Upper lobe of left lung (tissue), 6 donors: ENCODE data around the gene EDNRB. TPM values are rescaled to one million over a fixed set of nuclear protein-coding genes. Genes with fewer than 3 reads are reported as not detected.
A peak's percentile ranks its signal among the peaks of the same experiment; 100 is the strongest.

Source experiments
- ATAC-seq, 2 donors: fragments of 200-7000 bp; cut with Tn5 transposase; one replicate each; pipeline ENCODE4 v1.9.1; 2022; ENCODE audit warnings: mild to moderate bottlenecking in 2 of 2, moderate library complexity in 2 of 2; ENCODE audit not compliant: low FRiP score in 2 of 2
- DNase-seq, 2 donors: peaks; one replicate each; pipeline ENCODE4 v3.0.0-alpha.2; 2019 to 2020
- H3K27ac ChIP-seq, 4 donors: fragments of 200-600 bp; sonication (generic); one replicate each; pipeline ENCODE4 v1.5.1; 2016 to 2019
- H3K27me3 ChIP-seq, 4 donors: fragments of 200-600 bp; sonication (generic); one replicate each; pipeline ENCODE4 v1.5.1; 2017 to 2019
- H3K36me3 ChIP-seq, 4 donors: fragments of 200-600 bp; sonication (generic); one replicate each; pipeline ENCODE4 v1.5.1; 2016 to 2019
- H3K4me1 ChIP-seq, 4 donors: fragments of 200-600 bp; sonication (generic); one replicate each; pipeline ENCODE4 v1.5.1; 2018 to 2019
- H3K4me3 ChIP-seq, 4 donors: fragments of 200-600 bp; sonication (generic); one replicate each; pipeline ENCODE4 v1.5.1; 2017 to 2019; ENCODE audit warnings: mild to moderate bottlenecking in 2 of 4, moderate library complexity in 1 of 4
- H3K9me3 ChIP-seq, 4 donors: fragments of 200-600 bp; sonication (generic); one replicate each; pipeline ENCODE4 v1.5.1; 2018 to 2019
- CTCF ChIP-seq, 6 experiments: fragments of 450-650 bp in 4 of 6; fragments of 200-600 bp in 2 of 6; sonication (generic) in 2 of 6; IDR thresholded peaks; one replicate each; pipeline ENCODE4 v1.5.1; 2016 to 2019; ENCODE audit warnings: antibody characterized with exemption in 6 of 6
- EP300 ChIP-seq, 4 donors: sonication (generic); formaldehyde crosslinking; IDR thresholded peaks; one replicate each; pipeline ENCODE4 v1.5.1; 2017; ENCODE audit warnings: antibody characterized with exemption in 4 of 4, control low read depth in 2 of 4
- POLR2A ChIP-seq, 4 donors: fragments of 450-650 bp; IDR thresholded peaks; one replicate each; pipeline ENCODE4 v1.5.1; 2016 to 2017; ENCODE audit warnings: antibody characterized with exemption in 4 of 4, mild to moderate bottlenecking in 2 of 4
- POLR2AphosphoS5 ChIP-seq, 2 donors: sonication (generic); formaldehyde crosslinking; IDR thresholded peaks; one replicate each; pipeline ENCODE4 v1.5.1; 2017; ENCODE audit warnings: antibody characterized with exemption in 2 of 2
- WGBS, 2 donors: methylation state at CpG; one replicate each; pipeline ENCODE4 v1.1.5; 2017 to 2018; 5-methylcytosine and 5-hydroxymethylcytosine counted together
- total RNA-seq, 6 donors: library from RNA; depleted of rRNA in 4 of 6; stranded (reverse); fragments of >200 nt in 4 of 6; gene quantifications; one replicate each; pipeline versions ENCODE4 v1.1.0 to v1.2.1, GENCODE V29; 2016 to 2021
- donor health status: DM: no; HTN: no; CAD: no; lungs with moderate emphysema.
- donor health status: DM: no; HTN: yes; CAD: no; lungs with severe emphysema.

The EDNRB gene
- 100 to 1,000 TPM in 1 of 6 donors, 10 to 100 TPM in 5; 28.5 to 146 (median 52.4) TPM for total RNA-seq

- DNase-seq (peak; percentile 53 to 83), ATAC-seq (peak; percentile 72 to 83)
- Histone ChIP-seq H3K27ac (peak within 1 kb of the TSS; percentile 72 to 81 (median 78)), H3K9me3 (no peaks in the 10 kb centered on the region), H3K27me3 (no peaks in the 10 kb centered on the region), H3K36me3 (no peaks in the 10 kb centered on the region), H3K4me1 (peaks cover 4 to 15% (median 10%) of the 10 kb centered on the region in 4 donors), H3K4me3 (peak within 1 kb of the TSS; percentile 48 to 64 (median 56))
- TF ChIP-seq POLR2A (IDR thresholded peaks at IDR 0.05) (peak in 1 of 4 donors; percentile 44), POLR2AphosphoS5 (IDR thresholded peaks at IDR 0.05) (peak in 1 of 2 donors; percentile 67), EP300 (IDR thresholded peaks at IDR 0.05) (no peak), CTCF (IDR thresholded peaks at IDR 0.05) (peak; percentile 21 to 57 (median 34))
- 0 to 3% methylated on average over 29 to 56 of the region's 60 CpGs for WGBS, 2 donors
Measured at GRCh38 chr13:77918391-77919245, at the start of gene EDNRB. EDNRB (minus strand) TSS chr13:77918831; CDS start chr13:77918573, 258 bp downstream.

GRCh38 chr13:77966671-77967070 is 48.0 kb upstream of the EDNRB start:
- ATAC-seq (no peak), DNase-seq (no peak)
- Histone ChIP-seq H3K27ac (no peak overlapping the region), H3K36me3 (no peaks in the 10 kb centered on the region), H3K27me3 (no peaks in the 10 kb centered on the region), H3K9me3 (no peaks in the 10 kb centered on the region), H3K4me1 (no peaks in the 10 kb centered on the region), H3K4me3 (no peak overlapping the region)
- 82 to 87% methylated on average over 2 of the region's 2 CpGs for WGBS, 2 donors
- TF ChIP-seq POLR2AphosphoS5 (IDR thresholded peaks at IDR 0.05) (no peak), POLR2A (IDR thresholded peaks at IDR 0.05) (no peak), EP300 (IDR thresholded peaks at IDR 0.05) (no peak), CTCF (IDR thresholded peaks at IDR 0.05) (no peak)

GRCh38 chr13:77952737-77953136 is 34.1 kb upstream of the EDNRB start:
- no peak for TF ChIP-seq POLR2AphosphoS5 (IDR thresholded peaks at IDR 0.05)
- TF ChIP-seq CTCF (IDR thresholded peaks at IDR 0.05): no peak
- TF ChIP-seq POLR2A (IDR thresholded peaks at IDR 0.05): no peak
- no peak for TF ChIP-seq EP300 (IDR thresholded peaks at IDR 0.05)
- ATAC-seq (no peak), DNase-seq (no peak)
- H3K4me1 ChIP-seq: no peaks in the 10 kb centered on the region
- no peak overlapping the region for H3K27ac ChIP-seq
- 92 to 100% methylated on average over 1 of the region's 1 CpG for WGBS, 2 donors
- H3K27me3 ChIP-seq: no peaks in the 10 kb centered on the region
- H3K4me3 ChIP-seq: no peak overlapping the region
- no peaks in the 10 kb centered on the region for H3K36me3 ChIP-seq
- no peaks in the 10 kb centered on the region for H3K9me3 ChIP-seq

GRCh38 chr13:77952276-77952675 is 33.6 kb upstream of the EDNRB start:
- TF ChIP-seq CTCF (IDR thresholded peaks at IDR 0.05) (no peak), POLR2AphosphoS5 (IDR thresholded peaks at IDR 0.05) (no peak), POLR2A (IDR thresholded peaks at IDR 0.05) (no peak), EP300 (IDR thresholded peaks at IDR 0.05) (no peak)
- DNase-seq: no peak
- no peak for ATAC-seq
- Histone ChIP-seq H3K4me3 (no peak overlapping the region), H3K27me3 (no peaks in the 10 kb centered on the region), H3K9me3 (no peaks in the 10 kb centered on the region), H3K4me1 (no peaks in the 10 kb centered on the region), H3K27ac (no peak overlapping the region), H3K36me3 (no peaks in the 10 kb centered on the region)
